ENCODE data around the gene THBS3.
"Not testable (repeated sequence)": the region's sequence is repeated elsewhere in the genome, so short reads cannot be mapped to it uniquely, and the experiment has no call there.

Gene THBS3

GRCh38 chr1:155206891-155207805, 549 bp downstream of the THBS3 start:
- DNase-seq (peak; percentile 95), ATAC-seq (peak; percentile 39)

DNA sequence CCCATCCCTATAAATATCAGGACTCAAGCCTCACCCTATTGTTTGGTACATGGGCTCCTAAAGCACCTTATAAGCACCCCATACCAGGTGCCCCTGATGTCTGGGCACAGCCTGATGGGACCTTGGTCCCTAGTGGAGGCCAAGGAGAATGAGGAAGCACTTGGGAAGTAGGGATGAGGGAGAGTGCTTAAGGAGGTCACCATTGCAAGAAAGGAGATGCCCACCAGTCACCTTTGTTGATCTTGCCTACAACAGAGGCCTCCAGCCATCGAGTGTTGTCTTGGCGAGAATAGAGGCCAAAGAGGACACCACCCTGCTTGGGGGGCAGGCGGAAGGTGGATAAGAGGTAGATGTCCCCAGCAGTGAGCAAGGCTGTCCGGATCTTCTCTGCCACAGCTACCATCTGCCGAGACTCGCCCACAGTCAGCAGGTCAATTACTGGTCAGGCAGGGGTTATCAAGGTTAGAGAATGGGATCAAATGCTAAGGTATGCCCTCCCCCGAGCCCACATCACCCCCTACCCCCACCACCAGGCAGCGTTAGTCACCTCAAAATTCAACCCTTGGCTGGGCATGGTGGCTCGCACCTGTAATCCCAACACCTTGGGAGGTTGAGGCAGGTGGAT, 1.6 kb downstream of the THBS3 start:
- ATAC-seq = no peak
- no peak for DNase-seq

DNA sequence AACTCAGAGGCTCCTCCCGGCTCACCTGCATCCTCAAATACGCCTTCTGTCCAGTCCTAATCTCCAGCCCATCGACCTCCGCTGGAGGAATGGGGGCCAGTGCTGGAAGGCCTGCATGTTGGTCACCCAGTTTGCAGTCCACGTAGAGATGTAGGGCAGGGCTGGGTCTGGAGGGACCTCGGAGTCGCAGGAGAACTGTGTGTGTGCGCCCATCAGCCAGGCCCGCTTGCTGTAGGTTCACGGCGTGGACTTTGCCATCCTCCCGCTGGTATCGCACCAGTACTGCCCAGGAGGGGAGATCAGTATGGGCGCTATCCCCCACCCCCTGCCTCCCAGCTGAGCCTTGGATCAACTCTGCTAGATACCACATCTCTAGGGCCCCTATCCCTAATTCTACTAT, 2.7 kb downstream of the THBS3 start:
- DNase-seq = no peak
- ATAC-seq = no peak

DNA sequence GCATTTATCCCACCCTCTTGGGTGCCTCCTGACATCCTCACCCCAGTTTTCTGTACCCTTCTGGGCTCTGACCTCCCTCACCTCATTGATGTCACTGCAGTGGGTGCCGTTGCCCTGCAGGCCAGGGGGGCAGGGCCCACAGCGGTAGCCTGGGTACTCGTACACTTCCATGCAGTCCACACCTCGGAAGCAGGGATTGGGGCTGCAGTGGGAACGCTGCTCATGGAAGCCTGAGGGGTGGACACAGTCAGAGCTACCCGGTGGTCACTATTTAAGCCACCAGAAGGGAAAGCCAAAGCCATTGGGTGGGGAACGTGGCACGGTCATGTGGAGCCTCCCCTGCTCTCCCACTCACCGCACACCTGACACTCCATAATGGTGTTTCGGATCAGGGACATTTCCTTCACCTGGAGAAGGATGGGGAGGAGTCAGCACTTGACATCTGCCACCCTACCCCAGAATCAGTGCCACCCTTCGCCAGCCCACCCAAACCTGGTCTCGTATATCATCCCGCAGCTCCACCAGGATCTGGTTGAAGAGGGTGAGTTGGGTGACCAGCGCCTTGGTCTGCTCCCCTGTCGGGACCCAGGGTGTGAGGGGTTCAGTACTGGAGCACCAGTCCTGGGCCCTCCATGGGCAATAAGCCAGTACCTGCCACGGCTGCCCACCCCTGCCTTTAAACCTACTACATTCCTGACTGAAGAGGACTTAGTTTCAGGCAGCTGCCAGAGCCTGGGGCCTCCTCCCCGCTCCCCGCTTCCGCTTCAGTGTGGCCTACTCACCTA, 4.8 kb downstream of the THBS3 start:
- DNase-seq (no peak), ATAC-seq (no peak)

DNA sequence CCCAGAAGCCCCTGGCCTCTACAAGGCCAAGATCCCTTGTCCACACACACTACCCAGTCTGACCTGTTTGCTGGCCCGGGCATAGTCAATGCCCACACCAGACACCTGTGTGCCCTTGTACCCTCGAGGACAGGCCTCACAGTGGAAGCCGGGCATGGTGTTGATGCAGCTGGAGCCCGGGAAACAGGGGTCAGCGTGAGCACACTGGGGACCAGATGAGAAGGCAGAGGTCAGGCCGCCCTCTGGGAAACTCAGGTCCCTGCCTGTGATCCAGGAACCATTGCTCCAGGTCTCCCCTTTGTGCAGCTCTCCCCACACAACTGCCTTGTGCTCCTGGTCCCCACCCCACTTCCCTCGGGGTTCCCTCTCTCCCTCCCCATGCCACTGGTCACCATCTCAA, 5.5 kb downstream of the THBS3 start:
- DNase-seq = no peak
- no peak for ATAC-seq

DNA sequence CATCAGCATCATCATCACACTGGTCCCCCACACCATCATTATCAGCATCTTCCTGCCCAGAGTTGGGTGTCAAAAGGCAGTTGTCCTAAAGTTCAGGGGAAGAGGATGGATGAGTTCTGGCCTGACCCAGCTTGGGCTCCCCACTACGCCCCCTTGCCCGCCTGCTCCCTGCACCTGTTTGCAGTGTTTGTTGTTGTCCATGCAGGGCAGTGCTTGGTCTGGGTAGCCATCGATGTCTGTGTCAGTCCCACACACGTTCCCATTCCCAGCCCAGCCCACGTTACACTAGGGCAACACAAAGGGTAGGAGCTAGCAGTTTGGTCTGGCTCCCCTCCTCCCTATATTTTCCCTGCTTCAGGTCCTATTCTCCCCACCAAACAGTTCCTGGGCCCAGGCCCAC, 6.8 kb downstream of the THBS3 start:
- DNase-seq (no peak), ATAC-seq (no peak)

GRCh38 chr1:155199792-155200191, 7.9 kb downstream of the THBS3 start:
- DNase-seq (no peak), ATAC-seq (no peak)

GRCh38 chr1:155198547-155198906, 9.2 kb downstream of the THBS3 start:
- ATAC-seq = no peak
- DNase-seq = no peak

DNA sequence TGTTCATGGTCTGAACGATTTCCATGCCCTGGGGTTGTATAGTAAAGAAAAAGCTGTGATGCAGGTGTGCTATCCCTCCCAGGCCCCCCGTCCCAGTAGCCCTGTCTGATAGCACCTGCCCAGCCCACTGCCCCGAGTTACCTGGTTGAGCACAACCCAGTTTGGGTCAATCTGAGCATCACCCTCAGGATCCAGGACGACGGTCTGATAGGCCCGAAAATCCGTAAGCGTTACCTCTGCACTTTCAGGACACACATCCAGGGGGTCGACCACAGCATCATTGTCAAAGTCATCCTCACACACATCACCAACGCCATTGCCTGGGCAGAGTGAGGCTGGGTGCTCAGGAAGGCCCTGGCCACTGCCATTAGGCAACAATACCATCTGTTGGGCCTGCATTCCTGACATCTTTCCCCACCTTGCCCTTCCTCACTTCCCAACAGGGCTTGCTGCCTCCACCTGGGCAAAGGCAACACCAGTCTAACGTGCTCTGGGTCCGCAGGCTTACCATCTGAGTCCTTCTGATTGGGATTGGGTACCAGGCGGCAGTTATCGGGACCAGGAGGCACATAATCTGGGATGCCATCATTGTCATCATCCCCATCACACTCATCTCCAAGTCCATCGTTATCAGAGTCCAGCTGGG, 9.7 kb downstream of the THBS3 start:
- no peak for DNase-seq
- no peak for ATAC-seq

- no peak for DNase-seq
- no peak for ATAC-seq
Observed at GRCh38 chr1:155196893-155197638, 10.6 kb downstream of the THBS3 start.

DNA sequence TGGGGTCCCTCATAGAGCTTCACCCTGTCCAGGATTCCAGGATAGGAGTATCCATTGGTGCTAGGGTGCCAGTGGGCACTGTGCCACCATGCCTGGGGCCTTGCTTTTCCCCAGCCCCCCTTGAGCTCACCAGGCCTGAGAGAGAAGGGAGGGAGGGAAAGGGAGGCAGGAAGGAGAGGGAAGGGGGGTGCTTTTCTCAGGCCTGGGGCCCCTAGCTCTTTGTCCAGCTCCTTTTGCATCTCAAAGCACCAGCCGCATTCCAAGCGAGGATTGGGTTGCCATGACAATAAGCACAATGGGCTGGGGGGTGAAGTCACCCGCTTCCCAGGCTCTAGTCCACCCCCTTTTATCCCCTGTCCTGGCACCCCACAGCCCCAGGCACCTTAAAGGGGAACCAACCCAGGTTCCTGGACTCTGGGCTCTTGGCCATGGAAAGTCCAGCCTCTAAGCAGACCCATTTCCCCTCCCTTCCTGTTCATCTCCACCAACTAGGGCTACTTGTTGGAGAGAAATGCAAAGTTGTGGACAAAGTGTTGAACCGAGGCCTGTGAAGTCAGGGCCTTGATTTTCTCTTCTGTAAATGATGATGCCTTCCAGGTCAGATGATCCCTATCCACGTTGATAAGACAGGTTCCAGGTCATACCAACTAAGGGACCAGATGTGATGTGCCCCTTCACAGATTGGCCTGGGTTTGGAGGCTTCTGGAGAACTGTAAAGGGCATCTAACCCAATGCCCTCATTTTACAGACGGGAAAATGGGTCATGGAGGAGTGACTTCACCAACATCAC, 11.4 kb downstream of the THBS3 start:
- DNase-seq (no peak), ATAC-seq (no peak)

GRCh38 chr1:155195201-155196102, 12.2 kb downstream of the THBS3 start:
- DNase-seq = no peak
- no peak for ATAC-seq

- ATAC-seq, DNase-seq: not testable (repeated sequence)
Observed at GRCh38 chr1:155193991-155194240, 13.8 kb downstream of the THBS3 start.

- ATAC-seq = peak; percentile 60
- DNase-seq = peak; percentile 89
Observed at GRCh38 chr1:155193275-155193990, 14.3 kb downstream of the THBS3 start.

- ATAC-seq = peak; percentile 0
- no peak for DNase-seq
Observed at GRCh38 chr1:155192346-155193274, 15.1 kb downstream of the THBS3 start.

DNA sequence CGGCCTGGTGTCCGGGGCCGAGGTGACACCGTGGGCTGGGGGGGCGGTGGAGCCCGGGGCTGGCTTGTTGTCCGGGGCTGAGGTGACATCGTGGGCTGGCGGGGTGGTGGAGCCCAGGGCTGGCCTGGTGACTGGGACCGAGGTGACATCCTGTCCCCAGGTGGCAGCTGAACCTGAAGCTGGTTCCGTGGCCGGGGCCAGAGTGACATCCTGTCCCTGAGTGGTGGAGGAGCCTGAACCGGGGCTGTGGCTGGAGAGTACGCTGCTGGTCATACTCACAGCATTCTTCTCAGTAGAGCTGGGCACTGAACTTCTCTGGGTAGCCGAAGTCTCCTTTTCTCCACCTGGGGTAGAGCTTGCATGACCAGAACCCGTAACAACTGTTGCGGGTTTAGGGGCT, 15.8 kb downstream of the THBS3 start:
- no peak for DNase-seq
- no peak for ATAC-seq

DNA sequence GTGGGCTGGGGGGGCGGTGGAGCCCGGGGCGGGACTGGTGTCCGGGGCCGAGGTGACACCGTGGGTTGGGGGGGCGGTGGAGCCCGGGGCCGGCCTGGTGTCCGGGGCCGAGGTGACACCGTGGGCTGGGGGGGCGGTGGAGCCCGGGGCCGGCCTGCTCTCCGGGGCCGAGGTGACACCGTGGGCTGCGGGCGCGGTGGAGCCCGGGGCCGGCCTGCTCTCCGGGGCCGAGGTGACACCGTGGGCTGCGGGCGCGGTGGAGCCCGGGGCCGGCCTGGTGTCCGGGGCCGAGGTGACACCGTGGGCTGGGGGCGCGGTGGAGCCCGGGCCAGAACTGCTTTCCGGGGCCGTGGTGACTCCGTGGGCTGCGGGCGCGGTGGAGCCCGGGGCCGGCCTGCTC, 17.8 kb downstream of the THBS3 start:
- ATAC-seq, DNase-seq: not testable (repeated sequence)

GRCh38 chr1:155188268-155188667, 19.4 kb downstream of the THBS3 start:
- no peak for DNase-seq
- no peak for ATAC-seq
